Measurements from ENCODE around the gene AP2M1. TPM values are rescaled to one million over a fixed set of nuclear protein-coding genes. Genes with fewer than 3 reads are reported as not detected.
A peak's percentile ranks its signal among the peaks of the same experiment; 100 is the strongest.

AP2M1 gene
- total RNA-seq, result 100 to 1,000 TPM; 150 to 200 (median 195) TPM

DNA sequence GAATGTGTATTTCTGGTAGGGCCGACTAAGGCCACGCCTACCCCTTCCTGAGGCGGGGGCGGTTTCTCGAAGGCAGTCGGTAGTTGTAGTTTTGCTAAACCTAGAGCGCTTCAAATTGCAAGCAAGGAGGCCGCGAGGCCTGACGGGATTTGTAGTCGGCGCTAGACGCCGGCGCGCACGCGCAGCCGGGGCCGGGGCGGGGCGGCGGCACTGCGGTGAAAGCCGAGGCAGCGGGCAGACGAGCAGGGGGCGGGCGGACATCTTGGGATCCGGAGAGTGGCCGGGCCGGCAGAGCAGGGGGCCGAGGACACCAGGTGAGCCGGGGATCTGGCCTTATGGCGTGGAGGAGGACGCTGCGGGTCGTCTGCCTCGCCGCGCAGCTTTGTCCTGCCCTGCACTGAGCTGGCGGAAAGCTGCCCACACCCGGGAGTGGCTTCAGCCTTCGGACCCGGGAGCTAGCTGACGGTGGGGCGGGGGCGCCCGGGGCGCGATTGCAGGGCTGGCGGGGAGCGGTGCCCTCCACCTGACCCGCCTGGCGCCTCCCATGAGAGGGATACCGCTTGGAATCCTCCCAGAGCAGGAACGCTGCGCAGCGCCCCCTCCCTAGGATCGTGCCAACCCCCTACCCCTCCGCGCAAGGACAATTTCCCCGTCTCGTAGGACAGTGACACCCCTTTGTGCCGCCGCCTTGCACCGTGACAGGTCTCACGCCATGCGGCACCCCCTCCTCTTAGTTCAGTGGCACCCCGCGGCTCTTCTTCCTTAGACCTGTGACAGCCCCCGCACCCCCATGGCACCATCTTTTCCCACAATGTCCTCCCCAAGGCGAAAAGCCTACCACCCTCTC lies at the start of gene AP2M1:
Gene AP2M1 (plus strand): TSS at position 210 of the 847 bp plus-strand sequence. CDS start 2,139 bp downstream, outside the sequence.
- no peaks in the 10 kb centered on the region for H3K27me3 ChIP-seq
- peak; percentile 86 to 91 for TF ChIP-seq POLR2A (IDR thresholded peaks at IDR 0.05)
- TF ChIP-seq, protein P1, sequence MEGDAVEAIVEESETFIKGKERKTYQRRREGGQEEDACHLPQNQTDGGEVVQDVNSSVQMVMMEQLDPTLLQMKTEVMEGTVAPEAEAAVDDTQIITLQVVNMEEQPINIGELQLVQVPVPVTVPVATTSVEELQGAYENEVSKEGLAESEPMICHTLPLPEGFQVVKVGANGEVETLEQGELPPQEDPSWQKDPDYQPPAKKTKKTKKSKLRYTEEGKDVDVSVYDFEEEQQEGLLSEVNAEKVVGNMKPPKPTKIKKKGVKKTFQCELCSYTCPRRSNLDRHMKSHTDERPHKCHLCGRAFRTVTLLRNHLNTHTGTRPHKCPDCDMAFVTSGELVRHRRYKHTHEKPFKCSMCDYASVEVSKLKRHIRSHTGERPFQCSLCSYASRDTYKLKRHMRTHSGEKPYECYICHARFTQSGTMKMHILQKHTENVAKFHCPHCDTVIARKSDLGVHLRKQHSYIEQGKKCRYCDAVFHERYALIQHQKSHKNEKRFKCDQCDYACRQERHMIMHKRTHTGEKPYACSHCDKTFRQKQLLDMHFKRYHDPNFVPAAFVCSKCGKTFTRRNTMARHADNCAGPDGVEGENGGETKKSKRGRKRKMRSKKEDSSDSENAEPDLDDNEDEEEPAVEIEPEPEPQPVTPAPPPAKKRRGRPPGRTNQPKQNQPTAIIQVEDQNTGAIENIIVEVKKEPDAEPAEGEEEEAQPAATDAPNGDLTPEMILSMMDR (IDR thresholded peaks at IDR 0.05), result no peak
- peak within 1 kb of the TSS; percentile 80 to 100 (median 90) for H3K4me3 ChIP-seq
- peaks cover 0 to 42% (median 16%) of the 10 kb centered on the region in 4 donors for H3K4me1 ChIP-seq
- H3K9me3 ChIP-seq, result no peaks in the 10 kb centered on the region
- peak; percentile 96 to 99 (median 97) for DNase-seq
- H3K36me3 ChIP-seq, result peaks cover 0 to 55% (median 0%) of the 10 kb centered on the region in 3 donors
- H3K27ac ChIP-seq, result peak within 1 kb of the TSS; percentile 87 to 95 (median 91)

GRCh38 chr3:184126006-184126405 lies 48.6 kb upstream of the AP2M1 start:
- Histone ChIP-seq H3K36me3 (no peaks in the 10 kb centered on the region), H3K4me3 (no peak overlapping the region), H3K27ac (no peak overlapping the region), H3K4me1 (no peaks in the 10 kb centered on the region), H3K9me3 (no peaks in the 10 kb centered on the region), H3K27me3 (no peaks in the 10 kb centered on the region)
- peak in 1 of 3 donors; percentile 15 for DNase-seq
- TF ChIP-seq POLR2A (IDR thresholded peaks at IDR 0.05), result no peak

DNA sequence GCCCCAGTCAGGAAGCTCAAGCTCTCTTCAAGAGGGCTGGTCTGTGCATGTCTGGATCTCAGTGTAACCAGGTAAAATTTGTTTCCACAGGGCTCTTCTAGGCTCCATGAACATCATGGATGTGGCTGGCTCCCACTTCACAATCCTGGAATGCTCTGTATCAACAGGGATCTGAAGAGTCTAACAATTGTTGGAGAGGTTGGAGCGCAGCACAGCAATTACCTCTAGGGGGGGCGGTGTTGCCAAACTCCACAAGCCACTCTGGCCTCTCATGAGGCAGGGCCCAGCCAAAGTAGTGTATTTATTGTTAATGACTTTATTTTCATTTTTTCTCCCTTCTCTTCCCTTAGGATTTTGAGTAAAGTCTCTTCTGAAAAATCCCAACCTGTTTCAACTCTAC lies 45.6 kb upstream of the AP2M1 start:
- Histone ChIP-seq H3K36me3 (no peaks in the 10 kb centered on the region), H3K27ac (no peak overlapping the region), H3K4me3 (no peak overlapping the region), H3K27me3 (no peaks in the 10 kb centered on the region), H3K4me1 (no peaks in the 10 kb centered on the region), H3K9me3 (no peaks in the 10 kb centered on the region)
- TF ChIP-seq POLR2A (IDR thresholded peaks at IDR 0.05), result no peak
- TF ChIP-seq, protein P1 (IDR thresholded peaks at IDR 0.05), result peak in 1 of 6 experiments; percentile 19
- DNase-seq, result peak in 1 of 3 donors; percentile 49

GRCh38 chr3:184132945-184133344 lies 41.7 kb upstream of the AP2M1 start:
- no peak overlapping the region for H3K4me3 ChIP-seq
- no peak for DNase-seq
- peaks cover 0 to 9% (median 0%) of the 10 kb centered on the region in 3 donors for H3K36me3 ChIP-seq
- H3K4me1 ChIP-seq, result peaks cover 0 to 17% (median 5%) of the 10 kb centered on the region in 4 donors
- no peak overlapping the region for H3K27ac ChIP-seq
- no peak for TF ChIP-seq POLR2A (IDR thresholded peaks at IDR 0.05)
- TF ChIP-seq, protein P1 (IDR thresholded peaks at IDR 0.05), result no peak
- no peaks in the 10 kb centered on the region for H3K27me3 ChIP-seq
- no peaks in the 10 kb centered on the region for H3K9me3 ChIP-seq

GRCh38 chr3:184133840-184134745 lies 40.6 kb upstream of the AP2M1 start:
- Histone ChIP-seq H3K27ac (peak overlapping the region; percentile 88 to 94 (median 90)), H3K36me3 (peaks cover 0 to 19% (median 0%) of the 10 kb centered on the region in 3 donors), H3K4me1 (peaks cover 0 to 17% (median 5%) of the 10 kb centered on the region in 4 donors), H3K9me3 (no peaks in the 10 kb centered on the region), H3K4me3 (peak overlapping the region; percentile 88 to 99 (median 92)), H3K27me3 (no peaks in the 10 kb centered on the region)
- peak; percentile 83 to 93 (median 86) for DNase-seq
- TF ChIP-seq POLR2A (IDR thresholded peaks at IDR 0.05), result peak; percentile 28 to 37
- TF ChIP-seq, protein P1 (IDR thresholded peaks at IDR 0.05), result peak in 1 of 6 experiments; percentile 8
